Measurements from ENCODE around the gene GRAMD2A.

GRCh38 chr15:72183781-72184164, 13.8 kb downstream of the GRAMD2A start:
- TF ChIP-seq EZH2phosphoT487 (IDR thresholded peaks at IDR 0.05; ENCODE audit: insufficient read depth, low read depth) (no peak), EZH2 (IDR thresholded peaks at IDR 0.05; ENCODE audit: insufficient read depth, poor library complexity, severe bottlenecking) (no peak)

All from GM23248 (cell line).